Measurements from ENCODE around the gene UCHL1. TPM values are rescaled to one million over a fixed set of nuclear protein-coding genes. Genes with fewer than 3 reads are reported as not detected.
A peak's percentile ranks its signal among the peaks of the same experiment; 100 is the strongest.

The UCHL1 gene
- total and polyA plus RNA-seq, 2 of the 13 experiments (the other 11 are each of a cell fraction or from before 2014, with no cell fraction given) = not detected

DNA sequence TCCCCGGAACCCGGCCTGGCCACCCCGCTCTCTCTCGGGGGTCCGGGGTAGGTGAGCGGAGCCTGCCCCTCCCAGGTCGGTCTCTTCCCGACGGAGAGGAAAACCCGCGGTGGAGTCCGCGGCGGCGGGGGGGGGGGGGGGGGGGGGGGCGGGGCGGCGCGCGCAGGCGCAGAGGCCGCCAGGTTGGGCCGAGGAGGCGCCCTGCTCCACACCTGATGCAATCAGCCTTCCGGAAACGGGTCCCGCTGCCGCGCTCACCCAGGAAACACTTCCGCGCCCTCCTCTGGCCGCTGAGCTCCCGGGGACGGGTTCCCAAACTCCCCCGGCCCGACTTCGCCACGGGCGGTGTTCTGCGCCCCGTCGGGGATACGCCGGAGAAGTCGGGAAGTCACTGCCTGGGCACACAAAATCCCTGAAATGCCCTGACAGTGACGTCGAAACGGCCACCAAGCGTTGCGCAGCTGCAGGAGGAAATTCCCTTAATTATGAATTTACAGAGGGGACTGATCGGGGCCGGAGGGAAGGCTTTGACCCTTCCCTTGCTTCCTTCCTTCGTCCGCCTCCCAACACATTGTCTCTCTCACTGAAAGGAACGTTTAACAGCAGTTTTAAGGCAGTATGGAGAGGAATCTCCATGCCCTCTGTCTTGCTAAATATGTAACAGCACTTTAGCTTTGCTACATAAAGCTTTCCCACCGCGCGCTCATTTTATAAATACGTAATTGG is 40.3 kb upstream of the UCHL1 start (continued):
- TF ChIP-seq TRIM24 (CRISPR knock-in tag; IDR thresholded peaks at IDR 0.05) = no peak
- TF ChIP-seq HOMEZ (CRISPR knock-in tag; IDR thresholded peaks at IDR 0.05; ENCODE audit: low read depth) = no peak
- TF ChIP-seq ZNF180 (CRISPR knock-in tag; IDR thresholded peaks at IDR 0.05; ENCODE audit: borderline replicate concordance, low read depth) = no peak
- TF ChIP-seq YY1 (IDR thresholded peaks at IDR 0.05; ENCODE audit: insufficient read depth, insufficient replicate concordance, low read depth, low read length) = peak; percentile 73
- no peak for TF ChIP-seq MAFG (CRISPR knock-in tag; IDR thresholded peaks at IDR 0.05)
- TF ChIP-seq, protein P1, sequence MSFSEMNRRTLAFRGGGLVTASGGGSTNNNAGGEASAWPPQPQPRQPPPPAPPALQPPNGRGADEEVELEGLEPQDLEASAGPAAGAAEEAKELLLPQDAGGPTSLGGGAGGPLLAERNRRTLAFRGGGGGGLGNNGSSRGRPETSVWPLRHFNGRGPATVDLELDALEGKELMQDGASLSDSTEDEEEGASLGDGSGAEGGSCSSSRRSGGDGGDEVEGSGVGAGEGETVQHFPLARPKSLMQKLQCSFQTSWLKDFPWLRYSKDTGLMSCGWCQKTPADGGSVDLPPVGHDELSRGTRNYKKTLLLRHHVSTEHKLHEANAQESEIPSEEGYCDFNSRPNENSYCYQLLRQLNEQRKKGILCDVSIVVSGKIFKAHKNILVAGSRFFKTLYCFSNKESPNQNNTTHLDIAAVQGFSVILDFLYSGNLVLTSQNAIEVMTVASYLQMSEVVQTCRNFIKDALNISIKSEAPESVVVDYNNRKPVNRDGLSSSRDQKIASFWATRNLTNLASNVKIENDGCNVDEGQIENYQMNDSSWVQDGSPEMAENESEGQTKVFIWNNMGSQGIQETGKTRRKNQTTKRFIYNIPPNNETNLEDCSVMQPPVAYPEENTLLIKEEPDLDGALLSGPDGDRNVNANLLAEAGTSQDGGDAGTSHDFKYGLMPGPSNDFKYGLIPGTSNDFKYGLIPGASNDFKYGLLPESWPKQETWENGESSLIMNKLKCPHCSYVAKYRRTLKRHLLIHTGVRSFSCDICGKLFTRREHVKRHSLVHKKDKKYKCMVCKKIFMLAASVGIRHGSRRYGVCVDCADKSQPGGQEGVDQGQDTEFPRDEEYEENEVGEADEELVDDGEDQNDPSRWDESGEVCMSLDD (CRISPR knock-in tag; IDR thresholded peaks at IDR 0.05; ENCODE audit: borderline replicate concordance) = peak; percentile 61; the same call in 1 of the 2 replicates
- TF ChIP-seq FIP1L1 (IDR thresholded peaks at IDR 0.05; ENCODE audit: borderline replicate concordance, insufficient read depth, low read depth, low read length) = no peak
- TF ChIP-seq, protein P2, sequence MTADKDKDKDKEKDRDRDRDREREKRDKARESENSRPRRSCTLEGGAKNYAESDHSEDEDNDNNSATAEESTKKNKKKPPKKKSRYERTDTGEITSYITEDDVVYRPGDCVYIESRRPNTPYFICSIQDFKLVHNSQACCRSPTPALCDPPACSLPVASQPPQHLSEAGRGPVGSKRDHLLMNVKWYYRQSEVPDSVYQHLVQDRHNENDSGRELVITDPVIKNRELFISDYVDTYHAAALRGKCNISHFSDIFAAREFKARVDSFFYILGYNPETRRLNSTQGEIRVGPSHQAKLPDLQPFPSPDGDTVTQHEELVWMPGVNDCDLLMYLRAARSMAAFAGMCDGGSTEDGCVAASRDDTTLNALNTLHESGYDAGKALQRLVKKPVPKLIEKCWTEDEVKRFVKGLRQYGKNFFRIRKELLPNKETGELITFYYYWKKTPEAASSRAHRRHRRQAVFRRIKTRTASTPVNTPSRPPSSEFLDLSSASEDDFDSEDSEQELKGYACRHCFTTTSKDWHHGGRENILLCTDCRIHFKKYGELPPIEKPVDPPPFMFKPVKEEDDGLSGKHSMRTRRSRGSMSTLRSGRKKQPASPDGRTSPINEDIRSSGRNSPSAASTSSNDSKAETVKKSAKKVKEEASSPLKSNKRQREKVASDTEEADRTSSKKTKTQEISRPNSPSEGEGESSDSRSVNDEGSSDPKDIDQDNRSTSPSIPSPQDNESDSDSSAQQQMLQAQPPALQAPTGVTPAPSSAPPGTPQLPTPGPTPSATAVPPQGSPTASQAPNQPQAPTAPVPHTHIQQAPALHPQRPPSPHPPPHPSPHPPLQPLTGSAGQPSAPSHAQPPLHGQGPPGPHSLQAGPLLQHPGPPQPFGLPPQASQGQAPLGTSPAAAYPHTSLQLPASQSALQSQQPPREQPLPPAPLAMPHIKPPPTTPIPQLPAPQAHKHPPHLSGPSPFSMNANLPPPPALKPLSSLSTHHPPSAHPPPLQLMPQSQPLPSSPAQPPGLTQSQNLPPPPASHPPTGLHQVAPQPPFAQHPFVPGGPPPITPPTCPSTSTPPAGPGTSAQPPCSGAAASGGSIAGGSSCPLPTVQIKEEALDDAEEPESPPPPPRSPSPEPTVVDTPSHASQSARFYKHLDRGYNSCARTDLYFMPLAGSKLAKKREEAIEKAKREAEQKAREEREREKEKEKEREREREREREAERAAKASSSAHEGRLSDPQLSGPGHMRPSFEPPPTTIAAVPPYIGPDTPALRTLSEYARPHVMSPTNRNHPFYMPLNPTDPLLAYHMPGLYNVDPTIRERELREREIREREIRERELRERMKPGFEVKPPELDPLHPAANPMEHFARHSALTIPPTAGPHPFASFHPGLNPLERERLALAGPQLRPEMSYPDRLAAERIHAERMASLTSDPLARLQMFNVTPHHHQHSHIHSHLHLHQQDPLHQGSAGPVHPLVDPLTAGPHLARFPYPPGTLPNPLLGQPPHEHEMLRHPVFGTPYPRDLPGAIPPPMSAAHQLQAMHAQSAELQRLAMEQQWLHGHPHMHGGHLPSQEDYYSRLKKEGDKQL (CRISPR knock-in tag; IDR thresholded peaks at IDR 0.05; ENCODE audit: low read depth) = no peak
- peak; percentile 28; the same call in 1 of the 2 replicates for TF ChIP-seq RNF2 (conservative IDR thresholded peaks at IDR 0.05; ENCODE audit: low read depth)
- no peak for TF ChIP-seq NR2F6 (IDR thresholded peaks at IDR 0.05)
- TF ChIP-seq NR2F6 (CRISPR knock-in tag; IDR thresholded peaks at IDR 0.05) = peak; percentile 59; the same call in 1 of the 2 replicates
- no peak for TF ChIP-seq SYNCRIP (IDR thresholded peaks at IDR 0.05; ENCODE audit: insufficient read depth, low read depth, low read length)
- no peak for TF ChIP-seq ZNF891 (CRISPR knock-in tag; IDR thresholded peaks at IDR 0.05)
- TF ChIP-seq DZIP1 (CRISPR knock-in tag; IDR thresholded peaks at IDR 0.05) = no peak
- no peak for TF ChIP-seq PHB2 (IDR thresholded peaks at IDR 0.05; ENCODE audit: partially characterized antibody)
- peak; percentile 84 for TF ChIP-seq ZNF781 (CRISPR knock-in tag; IDR thresholded peaks at IDR 0.05; ENCODE audit: borderline replicate concordance, not compliant biosample characterization)
- TF ChIP-seq ZNF331 (CRISPR knock-in tag; IDR thresholded peaks at IDR 0.05) = peak; percentile 70
